Measurements from ENCODE around the gene GPR176. TPM values are rescaled to one million over a fixed set of nuclear protein-coding genes. Genes with fewer than 3 reads are reported as not detected.
A peak's percentile ranks its signal among the peaks of the same experiment; 100 is the strongest.

Gene GPR176
- total and polyA plus RNA-seq, 2 donors from 2014 or later, result 2.9 to 7.6 TPM

GRCh38 chr15:39803016-39803415 lies 117.0 kb downstream of the GPR176 start:
- FAIRE-seq, result no peak
- no peaks in the 10 kb centered on the region for H3K4me1 ChIP-seq (ENCODE audit: control insufficient read depth in 2 of 3, insufficient read depth in 2 of 3, low read depth in 1 of 3, low read length in 3 of 3)
- H3K4me3 ChIP-seq (ENCODE audit: low read length in 3 of 3), result no peak overlapping the region
- no peak overlapping the region for H3K9ac ChIP-seq (ENCODE audit: low read length in 3 of 3)
- intact Hi-C loops (cut with DNase I), result no loop called here
- TF ChIP-seq, protein P1, sequence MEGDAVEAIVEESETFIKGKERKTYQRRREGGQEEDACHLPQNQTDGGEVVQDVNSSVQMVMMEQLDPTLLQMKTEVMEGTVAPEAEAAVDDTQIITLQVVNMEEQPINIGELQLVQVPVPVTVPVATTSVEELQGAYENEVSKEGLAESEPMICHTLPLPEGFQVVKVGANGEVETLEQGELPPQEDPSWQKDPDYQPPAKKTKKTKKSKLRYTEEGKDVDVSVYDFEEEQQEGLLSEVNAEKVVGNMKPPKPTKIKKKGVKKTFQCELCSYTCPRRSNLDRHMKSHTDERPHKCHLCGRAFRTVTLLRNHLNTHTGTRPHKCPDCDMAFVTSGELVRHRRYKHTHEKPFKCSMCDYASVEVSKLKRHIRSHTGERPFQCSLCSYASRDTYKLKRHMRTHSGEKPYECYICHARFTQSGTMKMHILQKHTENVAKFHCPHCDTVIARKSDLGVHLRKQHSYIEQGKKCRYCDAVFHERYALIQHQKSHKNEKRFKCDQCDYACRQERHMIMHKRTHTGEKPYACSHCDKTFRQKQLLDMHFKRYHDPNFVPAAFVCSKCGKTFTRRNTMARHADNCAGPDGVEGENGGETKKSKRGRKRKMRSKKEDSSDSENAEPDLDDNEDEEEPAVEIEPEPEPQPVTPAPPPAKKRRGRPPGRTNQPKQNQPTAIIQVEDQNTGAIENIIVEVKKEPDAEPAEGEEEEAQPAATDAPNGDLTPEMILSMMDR (IDR thresholded peaks at IDR 0.05; ENCODE audit: borderline replicate concordance, extremely low read depth, insufficient read depth), result no peak
- no peaks in the 10 kb centered on the region for H3K27me3 ChIP-seq (ENCODE audit: control insufficient read depth, insufficient read depth, low read length)
- no peak for DNase-seq
- H3K36me3 ChIP-seq (ENCODE audit: control insufficient read depth in 2 of 3, insufficient read depth in 3 of 3, low read length in 3 of 3), result peaks cover 0 to 2% (median 0%) of the 10 kb centered on the region in 3 donors
- no peak overlapping the region for H3K27ac ChIP-seq (ENCODE audit: low read depth in 2 of 2, low read length in 2 of 2)
- H3K9me3 ChIP-seq (ENCODE audit: control insufficient read depth in 2 of 3, insufficient read depth in 1 of 3, low read length in 3 of 3), result no peaks in the 10 kb centered on the region

DNA sequence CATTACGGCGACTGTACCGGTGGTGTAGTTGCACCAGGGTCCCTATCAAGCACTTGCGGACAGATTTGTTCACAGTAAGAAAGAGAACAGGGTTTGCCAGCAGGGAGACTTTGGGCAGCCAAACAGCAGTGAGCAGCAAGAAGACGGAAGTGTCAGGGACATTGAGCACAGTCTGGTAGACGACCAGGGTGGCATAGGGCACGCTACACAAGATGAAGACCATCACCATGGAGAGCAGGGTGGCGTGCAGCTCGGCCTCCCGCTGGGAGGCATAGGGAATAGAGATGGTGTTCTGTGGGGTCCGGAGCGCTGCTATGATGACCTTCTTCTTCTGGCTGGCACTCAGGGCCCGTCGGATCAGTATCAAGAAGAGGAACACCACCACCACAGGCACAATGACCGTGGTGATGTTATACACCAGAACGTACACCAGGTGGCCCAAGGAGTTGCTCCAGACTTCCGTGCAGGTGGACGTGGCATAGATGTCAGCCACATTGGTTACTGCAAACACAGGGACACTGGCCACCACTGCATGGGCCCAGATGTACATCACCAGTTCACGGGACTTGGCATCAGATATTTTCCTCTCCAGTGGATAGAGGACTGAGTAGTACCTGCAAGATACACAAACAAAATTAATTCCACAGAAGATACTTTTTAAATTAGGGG lies 118.3 kb downstream of the GPR176 start:
- H3K4me1 ChIP-seq (ENCODE audit: control insufficient read depth in 2 of 3, insufficient read depth in 2 of 3, low read depth in 1 of 3, low read length in 3 of 3), result no peaks in the 10 kb centered on the region
- intact Hi-C loops (cut with DNase I), result no loop called here
- FAIRE-seq (no peak), DNase-seq (no peak)
- TF ChIP-seq, protein P1 (IDR thresholded peaks at IDR 0.05; ENCODE audit: borderline replicate concordance, extremely low read depth, insufficient read depth), result peak; percentile 52
- peaks cover 0 to 2% (median 0%) of the 10 kb centered on the region in 3 donors for H3K36me3 ChIP-seq (ENCODE audit: control insufficient read depth in 2 of 3, insufficient read depth in 3 of 3, low read length in 3 of 3)
- no peak overlapping the region for H3K27ac ChIP-seq (ENCODE audit: low read depth in 2 of 2, low read length in 2 of 2)
- H3K9ac ChIP-seq (ENCODE audit: low read length in 3 of 3), result no peak overlapping the region
- H3K9me3 ChIP-seq (ENCODE audit: control insufficient read depth in 2 of 3, insufficient read depth in 1 of 3, low read length in 3 of 3), result no peaks in the 10 kb centered on the region
- H3K27me3 ChIP-seq (ENCODE audit: control insufficient read depth, insufficient read depth, low read length), result no peaks in the 10 kb centered on the region
- no peak overlapping the region for H3K4me3 ChIP-seq (ENCODE audit: low read length in 3 of 3)

DNA sequence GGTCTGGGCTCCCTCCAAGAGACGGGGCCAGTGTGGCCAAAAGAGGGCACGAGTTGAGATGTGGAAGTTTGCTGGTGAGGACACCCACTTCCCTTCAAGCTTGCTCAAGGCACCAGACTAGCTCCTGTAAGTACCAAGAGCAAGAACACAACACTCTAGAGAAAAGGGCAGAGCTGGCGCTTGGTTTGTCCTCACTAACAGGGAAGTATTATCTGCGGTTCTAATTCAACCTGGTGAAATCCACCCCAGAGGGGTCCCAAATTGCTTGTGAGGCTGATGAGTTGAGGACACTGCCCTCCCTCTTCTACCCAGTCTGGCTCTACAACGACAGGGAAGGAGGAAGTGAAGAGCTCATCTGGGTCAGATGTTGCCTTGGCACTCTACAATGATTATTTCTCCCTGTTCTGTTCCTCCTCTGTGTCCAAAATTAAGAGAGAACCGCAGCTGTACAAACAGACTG lies 120.5 kb downstream of the GPR176 start:
- TF ChIP-seq, protein P1 (IDR thresholded peaks at IDR 0.05; ENCODE audit: borderline replicate concordance, extremely low read depth, insufficient read depth), result no peak
- FAIRE-seq (no peak), DNase-seq (no peak)
- Histone ChIP-seq H3K27me3 (ENCODE audit: control insufficient read depth, insufficient read depth, low read length) (no peaks in the 10 kb centered on the region), H3K9me3 (ENCODE audit: control insufficient read depth in 2 of 3, insufficient read depth in 1 of 3, low read length in 3 of 3) (no peaks in the 10 kb centered on the region), H3K4me1 (ENCODE audit: control insufficient read depth in 2 of 3, insufficient read depth in 2 of 3, low read depth in 1 of 3, low read length in 3 of 3) (no peaks in the 10 kb centered on the region), H3K27ac (ENCODE audit: low read depth in 2 of 2, low read length in 2 of 2) (no peak overlapping the region), H3K9ac (ENCODE audit: low read length in 3 of 3) (no peak overlapping the region), H3K4me3 (ENCODE audit: low read length in 3 of 3) (no peak overlapping the region), H3K36me3 (ENCODE audit: control insufficient read depth in 2 of 3, insufficient read depth in 3 of 3, low read length in 3 of 3) (peaks cover 0 to 2% (median 0%) of the 10 kb centered on the region in 3 donors)
- intact Hi-C loops (cut with DNase I), result no loop called here

Data from kidney (tissue), 14 donors.